MM.1S (cell line): ENCODE data around the gene PRR33.

Experiments
- DNase-seq: peaks from one replicate; pipeline ENCODE4 v3.0.0-alpha.2; 2015
- H2AFZ ChIP-seq: fragments of 300-600 bp; sonication (generic); 2 replicates; pipeline ENCODE4 v1.6.0; 2016; ENCODE audit warnings: antibody characterized with exemption, low read length
- H3F3A ChIP-seq: fragments of 300-600 bp; sonication (generic); 2 replicates; pipeline ENCODE4 v1.6.1; 2016; ENCODE audit warnings: mild to moderate bottlenecking, antibody characterized with exemption, low read length, moderate library complexity, mixed read lengths; ENCODE audit not compliant: insufficient read depth
- H3K27ac ChIP-seq: fragments of 300-600 bp; sonication (generic); 2 replicates; pipeline ENCODE4 v1.5.1; 2016; ENCODE audit warnings: mild to moderate bottlenecking, low read length
- H3K27me3 ChIP-seq: fragments of 300-600 bp; sonication (generic); replicated peaks from 2 replicates; pipeline ENCODE4 v1.6.0; 2016; ENCODE audit warnings: low read length; ENCODE audit not compliant: insufficient read depth
- H3K36me3 ChIP-seq: fragments of 300-600 bp; sonication (generic); replicated peaks from 2 replicates; pipeline ENCODE4 v1.6.1; 2016; ENCODE audit warnings: mild to moderate bottlenecking, low read length, mixed read lengths; ENCODE audit not compliant: insufficient read depth
- H3K4me1 ChIP-seq: fragments of 300-600 bp; sonication (generic); 2 replicates; pipeline ENCODE4 v1.6.1; 2016; ENCODE audit warnings: low read length, mixed read lengths
- H3K4me2 ChIP-seq: fragments of 300-600 bp; sonication (generic); 2 replicates; pipeline ENCODE4 v1.6.0; 2016; ENCODE audit warnings: low read depth, low read length
- H3K4me3 ChIP-seq: fragments of 300-600 bp; sonication (generic); 2 replicates; pipeline ENCODE4 v1.5.1; 2016; ENCODE audit warnings: low read length, mixed read lengths
- H3K79me2 ChIP-seq: fragments of 300-600 bp; sonication (generic); 2 replicates; pipeline ENCODE4 v1.6.1; 2016; ENCODE audit warnings: mixed run types, low read length, mixed read lengths
- H3K9ac ChIP-seq: fragments of 300-600 bp; sonication (generic); 2 replicates; pipeline ENCODE4 v1.6.1; 2016; ENCODE audit warnings: low read length, mixed read lengths
- H3K9me2 ChIP-seq: fragments of 300-600 bp; sonication (generic); replicated peaks from 2 replicates; pipeline ENCODE4 v1.6.1; 2016; ENCODE audit warnings: mild to moderate bottlenecking, low read length, mixed read lengths; ENCODE audit not compliant: insufficient read depth
- H3K9me3 ChIP-seq: fragments of 300-600 bp; sonication (generic); replicated peaks from 2 replicates; pipeline ENCODE4 v1.6.1; 2016; ENCODE audit warnings: mild to moderate bottlenecking, low read length, mixed read lengths; ENCODE audit not compliant: insufficient read depth
- H4K20me1 ChIP-seq: fragments of 300-600 bp; sonication (generic); 2 replicates; pipeline ENCODE4 v1.6.1; 2016; ENCODE audit warnings: mild to moderate bottlenecking, low read length, moderate library complexity, mixed read lengths; ENCODE audit not compliant: insufficient read depth
- CTCF ChIP-seq: fragments of 300-600 bp; sonication (generic); IDR thresholded peaks from 2 replicates; pipeline ENCODE4 v1.5.1; 2016; ENCODE audit warnings: antibody characterized with exemption, low read length, mixed read lengths
- EZH2 ChIP-seq: fragments of 300-600 bp; sonication (generic); optimal IDR thresholded peaks from 2 replicates; pipeline ENCODE3; 2017; ENCODE audit warnings: low read depth, mild to moderate bottlenecking, antibody characterized with exemption, low read length, mixed read lengths
- EZH2phosphoT487 ChIP-seq: fragments of 300-600 bp; sonication (generic); IDR thresholded peaks from 2 replicates; pipeline ENCODE4 v1.6.1; 2018; ENCODE audit warnings: antibody characterized with exemption, low read length

PRR33 gene

GRCh38 chr11:1935156-1936071 lies 43.7 kb upstream of the PRR33 start:
- H3K9me3 ChIP-seq = no peaks in the 10 kb centered on the region
- H2AFZ ChIP-seq = no peak overlapping the region
- H4K20me1 ChIP-seq = no peaks in the 10 kb centered on the region
- no peak overlapping the region for H3K4me3 ChIP-seq
- H3K27ac ChIP-seq = no peak overlapping the region
- H3K9ac ChIP-seq = no peak overlapping the region
- no peaks in the 10 kb centered on the region for H3K79me2 ChIP-seq
- no peaks in the 10 kb centered on the region for H3K9me2 ChIP-seq
- H3K36me3 ChIP-seq = no peaks in the 10 kb centered on the region
- H3F3A ChIP-seq = no peaks in the 10 kb centered on the region
- no peak overlapping the region for H3K4me2 ChIP-seq
- H3K27me3 ChIP-seq = peaks cover 92% of the 10 kb centered on the region
- DNase-seq = no peak
- no peak for TF ChIP-seq EZH2phosphoT487
- TF ChIP-seq EZH2 = no peak
- TF ChIP-seq CTCF = no peak
- H3K4me1 ChIP-seq = no peaks in the 10 kb centered on the region

GRCh38 chr11:1934335-1935155 lies 42.9 kb upstream of the PRR33 start:
- no peaks in the 10 kb centered on the region for H3K79me2 ChIP-seq
- no peak overlapping the region for H3K27ac ChIP-seq
- no peak overlapping the region for H3K9ac ChIP-seq
- no peaks in the 10 kb centered on the region for H3K4me1 ChIP-seq
- H4K20me1 ChIP-seq = no peaks in the 10 kb centered on the region
- H3K36me3 ChIP-seq = no peaks in the 10 kb centered on the region
- H3K4me2 ChIP-seq = no peak overlapping the region
- H3F3A ChIP-seq = no peaks in the 10 kb centered on the region
- no peaks in the 10 kb centered on the region for H3K9me3 ChIP-seq
- H3K9me2 ChIP-seq = no peaks in the 10 kb centered on the region
- no peak for DNase-seq
- peaks cover 96% of the 10 kb centered on the region for H3K27me3 ChIP-seq
- H2AFZ ChIP-seq = no peak overlapping the region
- TF ChIP-seq EZH2 (no peak), CTCF (no peak), EZH2phosphoT487 (no peak)
- H3K4me3 ChIP-seq = no peak overlapping the region

GRCh38 chr11:1933416-1934334 lies 42.0 kb upstream of the PRR33 start:
- TF ChIP-seq CTCF (no peak), EZH2 (no peak), EZH2phosphoT487 (no peak)
- no peak for DNase-seq
- H3K27me3 ChIP-seq = peaks cover 97% of the 10 kb centered on the region

More at GRCh38 chr11:1933416-1934334, 42.0 kb upstream of the PRR33 start:
- no peak overlapping the region for H3K9ac ChIP-seq
- no peaks in the 10 kb centered on the region for H3K9me2 ChIP-seq
- H3K36me3 ChIP-seq = no peaks in the 10 kb centered on the region
- no peaks in the 10 kb centered on the region for H3F3A ChIP-seq
- no peak overlapping the region for H2AFZ ChIP-seq
- H3K79me2 ChIP-seq = no peaks in the 10 kb centered on the region
- H4K20me1 ChIP-seq = no peaks in the 10 kb centered on the region
- no peaks in the 10 kb centered on the region for H3K4me1 ChIP-seq
- H3K4me3 ChIP-seq = no peak overlapping the region
- H3K27ac ChIP-seq = no peak overlapping the region
- no peak overlapping the region for H3K4me2 ChIP-seq
- no peaks in the 10 kb centered on the region for H3K9me3 ChIP-seq
